ENCODE data around the gene TRIM41. TPM values are rescaled to one million over a fixed set of nuclear protein-coding genes. Genes with fewer than 3 reads are reported as not detected.

Gene TRIM41
- total RNA-seq, 1 experiment from 2014 or later = 26.8 TPM

DNA sequence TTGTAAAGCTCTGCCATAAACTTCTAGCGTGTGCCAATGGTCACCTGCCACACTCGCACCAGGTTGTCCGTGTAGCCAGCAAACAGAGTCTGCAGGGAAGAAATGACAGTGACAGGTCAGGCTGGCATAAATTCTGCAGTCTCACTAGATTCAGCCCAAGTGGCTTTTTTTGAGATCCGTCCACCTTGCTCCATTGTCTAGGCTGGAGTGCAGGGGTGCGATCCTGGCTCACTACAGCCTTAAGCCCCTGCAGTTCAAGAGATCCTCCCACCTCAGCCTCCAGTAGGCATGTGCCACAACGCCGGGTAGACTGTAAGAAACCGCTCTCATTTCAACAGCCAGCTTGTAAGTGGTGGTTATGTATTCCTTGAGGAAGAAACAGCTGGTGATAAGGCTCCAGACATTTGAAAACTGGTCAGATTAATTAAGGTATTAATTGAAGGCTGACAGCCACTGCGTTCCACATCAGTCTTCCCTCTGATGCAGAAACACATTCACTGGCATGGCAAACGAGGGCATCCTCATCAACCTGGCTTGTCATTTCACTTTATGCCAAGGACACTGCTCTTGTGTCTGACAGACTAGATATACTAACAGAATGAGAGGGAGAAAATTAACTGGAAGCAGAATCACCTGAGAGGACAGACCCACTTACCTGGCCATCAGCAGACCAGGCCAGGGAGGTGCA, 14.0 kb downstream of the TRIM41 start:
- Histone ChIP-seq H3K9me3 (ENCODE audit: low read length) (no peaks in the 10 kb centered on the region), H3K4me2 (ENCODE audit: low read length) (no peak overlapping the region), H3K4me1 (ENCODE audit: insufficient read depth, low read length) (peaks cover 13% of the 10 kb centered on the region), H3K4me3 (ENCODE audit: low read length) (no peak overlapping the region), H3K27ac (ENCODE audit: low read length) (no peak overlapping the region), H4K20me1 (ENCODE audit: low read length) (peaks cover 57% of the 10 kb centered on the region), H3K9ac (ENCODE audit: low read length) (no peak overlapping the region), H3K36me3 (ENCODE audit: low read depth, low read length) (peaks cover 65% of the 10 kb centered on the region), H2AFZ (ENCODE audit: low read length) (no peak overlapping the region), H3K9me2 (replicated peaks; ENCODE audit: low read length) (no peaks in the 10 kb centered on the region), H3K79me2 (ENCODE audit: low read length) (peaks cover 34% of the 10 kb centered on the region), H3F3A (ENCODE audit: low read length, unreplicated experiment) (peaks cover 24% of the 10 kb centered on the region), H3K27me3 (ENCODE audit: low read length) (no peaks in the 10 kb centered on the region)
- ATAC-seq (no peak), DNase-seq (no peak)
- CTCF ChIA-PET = no interaction called here
- TF ChIP-seq, protein P1, sequence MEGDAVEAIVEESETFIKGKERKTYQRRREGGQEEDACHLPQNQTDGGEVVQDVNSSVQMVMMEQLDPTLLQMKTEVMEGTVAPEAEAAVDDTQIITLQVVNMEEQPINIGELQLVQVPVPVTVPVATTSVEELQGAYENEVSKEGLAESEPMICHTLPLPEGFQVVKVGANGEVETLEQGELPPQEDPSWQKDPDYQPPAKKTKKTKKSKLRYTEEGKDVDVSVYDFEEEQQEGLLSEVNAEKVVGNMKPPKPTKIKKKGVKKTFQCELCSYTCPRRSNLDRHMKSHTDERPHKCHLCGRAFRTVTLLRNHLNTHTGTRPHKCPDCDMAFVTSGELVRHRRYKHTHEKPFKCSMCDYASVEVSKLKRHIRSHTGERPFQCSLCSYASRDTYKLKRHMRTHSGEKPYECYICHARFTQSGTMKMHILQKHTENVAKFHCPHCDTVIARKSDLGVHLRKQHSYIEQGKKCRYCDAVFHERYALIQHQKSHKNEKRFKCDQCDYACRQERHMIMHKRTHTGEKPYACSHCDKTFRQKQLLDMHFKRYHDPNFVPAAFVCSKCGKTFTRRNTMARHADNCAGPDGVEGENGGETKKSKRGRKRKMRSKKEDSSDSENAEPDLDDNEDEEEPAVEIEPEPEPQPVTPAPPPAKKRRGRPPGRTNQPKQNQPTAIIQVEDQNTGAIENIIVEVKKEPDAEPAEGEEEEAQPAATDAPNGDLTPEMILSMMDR (conservative IDR thresholded peaks at IDR 0.05; ENCODE audit: low read depth, low read length) = no peak
- TF ChIP-seq EZH2phosphoT487 (IDR thresholded peaks at IDR 0.05; ENCODE audit: borderline replicate concordance, low read length) = no peak
- no peak for TF ChIP-seq EZH2 (IDR thresholded peaks at IDR 0.05; ENCODE audit: low read length, unreplicated experiment)
- intact Hi-C loops (cut with micrococcal nuclease) = no loop called here
- BruUV-seq (replicated peaks) = no TSS peak
- POLR2A ChIA-PET (ENCODE audit: unreplicated experiment) = no interaction called here

DNA sequence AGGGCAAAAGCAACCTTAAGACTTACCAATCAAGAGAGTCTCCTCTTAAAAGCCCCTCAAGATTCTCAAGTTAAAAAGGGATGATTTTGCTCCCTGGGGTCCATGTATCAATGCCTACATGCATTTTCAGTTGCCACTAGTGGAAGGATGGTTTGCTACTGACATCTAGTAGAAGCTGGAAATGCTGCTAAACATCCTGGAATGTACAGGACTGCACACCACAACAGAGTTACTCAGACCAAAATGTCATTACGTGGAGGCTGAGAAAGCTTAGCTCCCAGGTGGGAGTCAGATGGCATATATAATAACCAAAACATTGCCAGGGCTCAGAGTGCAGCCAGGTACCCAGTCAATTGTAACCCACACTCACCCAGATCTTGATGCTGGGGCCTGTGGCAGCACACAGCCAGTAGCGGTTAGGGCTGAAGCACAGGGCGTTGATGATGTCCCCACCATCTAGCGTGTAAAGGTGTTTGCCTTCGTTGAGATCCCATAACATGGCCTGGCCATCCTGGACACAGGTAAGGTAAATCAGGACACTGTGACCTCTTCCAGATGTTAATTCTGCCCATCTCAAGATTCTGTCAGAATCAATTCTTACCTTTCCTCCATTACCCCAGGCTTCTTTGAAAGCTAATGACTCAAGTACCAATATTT, 14.8 kb downstream of the TRIM41 start:
- H3K79me2 ChIP-seq (ENCODE audit: low read length) = peaks cover 41% of the 10 kb centered on the region
- intact Hi-C loops (cut with micrococcal nuclease) = no loop called here
- peaks cover 65% of the 10 kb centered on the region for H4K20me1 ChIP-seq (ENCODE audit: low read length)
- no TSS peak for BruUV-seq (replicated peaks)
- no peak overlapping the region for H3K4me3 ChIP-seq (ENCODE audit: low read length)
- no peak overlapping the region for H3K4me2 ChIP-seq (ENCODE audit: low read length)
- no peak for DNase-seq
- TF ChIP-seq, protein P1 (conservative IDR thresholded peaks at IDR 0.05; ENCODE audit: low read depth, low read length) = no peak
- no peak for TF ChIP-seq EZH2phosphoT487 (IDR thresholded peaks at IDR 0.05; ENCODE audit: borderline replicate concordance, low read length)
- TF ChIP-seq EZH2 (IDR thresholded peaks at IDR 0.05; ENCODE audit: low read length, unreplicated experiment) = no peak
- no peaks in the 10 kb centered on the region for H3K27me3 ChIP-seq (ENCODE audit: low read length)
- peaks cover 14% of the 10 kb centered on the region for H3K4me1 ChIP-seq (ENCODE audit: insufficient read depth, low read length)
- peaks cover 25% of the 10 kb centered on the region for H3F3A ChIP-seq (ENCODE audit: low read length, unreplicated experiment)
- ATAC-seq = no peak
- no peak overlapping the region for H3K27ac ChIP-seq (ENCODE audit: low read length)
- H3K36me3 ChIP-seq (ENCODE audit: low read depth, low read length) = peaks cover 72% of the 10 kb centered on the region
- POLR2A ChIA-PET (ENCODE audit: unreplicated experiment) = interaction anchor here (0.6 kb wide), 1 partner anchor 23 kb away, joined by 3 read pairs; no protein-coding TSS in a partner anchor
- no peaks in the 10 kb centered on the region for H3K9me2 ChIP-seq (replicated peaks; ENCODE audit: low read length)
- no peak overlapping the region for H2AFZ ChIP-seq (ENCODE audit: low read length)
- H3K9ac ChIP-seq (ENCODE audit: low read length) = no peak overlapping the region
- CTCF ChIA-PET = no interaction called here
- no peaks in the 10 kb centered on the region for H3K9me3 ChIP-seq (ENCODE audit: low read length)

Data from PC-3 (cell line).